B cell (primary cell): Measurements from ENCODE around the gene TPRA1. TPM values are rescaled to one million over a fixed set of nuclear protein-coding genes. Genes with fewer than 3 reads are reported as not detected.

Source experiments
- ATAC-seq: fragments of 200-7000 bp; cut with Tn5 transposase; one replicate; pipeline ENCODE4 v1.10.0; 2021; ENCODE audit warnings: low read depth, mild to moderate bottlenecking, moderate number of reproducible peaks, moderate library complexity
- CTCF ChIA-PET: fragments of 350-600 bp; sonication (Branson Sonifier 250); formaldehyde crosslinking; loops from one replicate; lab custom pipeline; 2021; ENCODE audit warnings: antibody characterized with exemption, inconsistent platforms; lab: Charles Lee
- POLR2A ChIA-PET: fragments of 350-600 bp; sonication (Branson Sonifier 250); formaldehyde crosslinking; loops from one replicate; lab custom pipeline; 2021; ENCODE audit warnings: antibody characterized with exemption; lab: Charles Lee
- DNase-seq: peaks from one replicate; pipeline ENCODE4 v3.0.0; 2013
- H2AFZ ChIP-seq: 2 replicates; pipeline ENCODE4 v1.6.1; 2012; ENCODE audit warnings: mild to moderate bottlenecking, low read depth, low read length; ENCODE audit not compliant: insufficient read depth, poor library complexity, severe bottlenecking
- H3K27ac ChIP-seq, 2 donors: 1 replicate in 1 of 2; 2 replicates in 1 of 2; pipeline ENCODE4 v1.5.1; 2012 to 2013; ENCODE audit warnings: low read length in 2 of 2, mild to moderate bottlenecking in 2 of 2, moderate library complexity in 1 of 2
- H3K27me3 ChIP-seq, 4 experiments: fragments of 200-600 bp in 1 of 4; sonication (generic) in 1 of 4; replicated peaks in 1 of 4; 1 replicate in 2 of 4; 2 replicates in 2 of 4; pipeline versions ENCODE4 v1.6.1 to v1.7.0; 2013 to 2016; ENCODE audit warnings: low read length in 3 of 4, mild to moderate bottlenecking in 2 of 4, mixed read lengths in 1 of 4, moderate library complexity in 1 of 4; ENCODE audit not compliant: insufficient read depth in 4 of 4, control insufficient read depth in 3 of 4; ENCODE audit errors: control extremely low read depth in 1 of 4
- H3K36me3 ChIP-seq, 2 experiments: replicated peaks in 1 of 2; 1 replicate in 1 of 2; 2 replicates in 1 of 2; pipeline versions ENCODE4 v1.6.1 to v1.7.1; 2013; ENCODE audit warnings: low read length in 1 of 2; ENCODE audit not compliant: insufficient read depth in 2 of 2, control insufficient read depth in 1 of 2; ENCODE audit errors: control extremely low read depth in 1 of 2, extremely low read depth in 1 of 2
- H3K4me1 ChIP-seq, 2 donors: fragments of 200-600 bp in 1 of 2; sonication (generic) in 1 of 2; 1 replicate in 1 of 2; 2 replicates in 1 of 2; pipeline versions ENCODE4 v1.5.1 to v1.6.1; 2013 to 2017; ENCODE audit warnings: low read length in 2 of 2; ENCODE audit not compliant: control insufficient read depth in 2 of 2, insufficient read depth in 2 of 2
- H3K4me2 ChIP-seq: replicated peaks from 2 replicates; pipeline ENCODE3; 2012; ENCODE audit warnings: mild to moderate bottlenecking, low read depth, low read length; ENCODE audit not compliant: poor library complexity, severe bottlenecking
- H3K4me3 ChIP-seq, 5 experiments: fragments of 200-600 bp in 1 of 5; sonication (generic) in 1 of 5; 1 replicate in 3 of 5; 2 replicates in 2 of 5; pipeline versions ENCODE4 v1.5.1 to v1.7.0; 2011 to 2016; ENCODE audit warnings: low read length in 4 of 5, mild to moderate bottlenecking in 4 of 5, low read depth in 2 of 5, control low read depth in 1 of 5, moderate library complexity in 1 of 5; ENCODE audit not compliant: insufficient read depth in 1 of 5; ENCODE audit errors: control extremely low read depth in 1 of 5, extremely low read depth in 1 of 5
- H3K79me2 ChIP-seq: fragments of 200-600 bp; sonication (generic); one replicate; pipeline ENCODE4 v1.6.0; 2016; ENCODE audit warnings: low read length; ENCODE audit not compliant: control insufficient read depth, insufficient read depth
- H3K9ac ChIP-seq: fragments of 200-600 bp; sonication (generic); 2 replicates; pipeline ENCODE4 v1.6.1; 2017; ENCODE audit warnings: mild to moderate bottlenecking, low read length, moderate library complexity
- H3K9me3 ChIP-seq, 3 donors: one replicate each; pipeline versions ENCODE4 v1.6.1 to v1.7.1; 2013; ENCODE audit warnings: low read length in 2 of 3; ENCODE audit not compliant: control insufficient read depth in 2 of 3, insufficient read depth in 1 of 3; ENCODE audit errors: control extremely low read depth in 1 of 3
- H4K20me1 ChIP-seq: 2 replicates; pipeline ENCODE4 v1.6.0; 2012; ENCODE audit warnings: mild to moderate bottlenecking, low read length; ENCODE audit not compliant: insufficient read depth, control insufficient read depth, poor library complexity, severe bottlenecking
- H3K27ac Mint-ChIP-seq: one replicate; pipeline ENCODE4 v1.8.0; 2021; ENCODE audit warnings: mixed read lengths
- H3K27me3 Mint-ChIP-seq: one replicate; pipeline ENCODE4 v1.8.0; 2021; ENCODE audit warnings: mixed read lengths
- H3K4me1 Mint-ChIP-seq: one replicate; pipeline ENCODE4 v1.8.0; 2021; ENCODE audit warnings: mixed read lengths
- H3K4me3 Mint-ChIP-seq: one replicate; pipeline ENCODE4 v1.8.0; 2021; ENCODE audit warnings: mixed read lengths
- H3K9me3 Mint-ChIP-seq: one replicate; pipeline ENCODE4 v1.8.0; 2022; ENCODE audit warnings: mixed read lengths; ENCODE audit not compliant: insufficient read depth
- EZH2 ChIP-seq: IDR thresholded peaks from 2 replicates; pipeline ENCODE4 v1.6.1; 2012; ENCODE audit warnings: borderline replicate concordance, low read depth, mild to moderate bottlenecking, moderate library complexity, low read length; ENCODE audit not compliant: insufficient read depth, poor library complexity, severe bottlenecking
- WGBS: methylation state at CpG from one replicate; pipeline ENCODE4 v1.1.5; 2013; ENCODE audit warnings: missing lambda C conversion rate; ENCODE audit not compliant: insufficient coverage; 5-methylcytosine and 5-hydroxymethylcytosine counted together
- intact Hi-C: fragments of 100-400 bp; cut with micrococcal nuclease; formaldehyde crosslinking; loops from one replicate; pipeline ENCODE4 v1.10.0; 2022
- polyA plus RNA-seq: library from polyadenylated mRNA; depleted of rRNA; stranded (reverse); fragments of >200 nt; gene quantifications from 2 replicates; pipeline ENCODE4 v1.2.3, GENCODE V29; 2012
- total RNA-seq, 2 donors: library from RNA; stranded (reverse); fragments of 120-200 nt in 1 of 2; gene quantifications; 1 replicate in 1 of 2; 2 replicates in 1 of 2; pipeline versions ENCODE4 v1.2.3 to v1.2.4, GENCODE V29; 2013 to 2022
- TF ChIP-seq, protein P1 (sequence below): fragments of 200-600 bp; IDR thresholded peaks from one replicate; pipeline ENCODE4 v1.8.0; 2022; ENCODE audit warnings: antibody characterized with exemption, mild to moderate bottlenecking

TPRA1 gene
- total and polyA plus RNA-seq, 2 donors (not counting 1 experiment from before 2014, with no cell fraction given): 19.8 to 27.7 TPM

DNA sequence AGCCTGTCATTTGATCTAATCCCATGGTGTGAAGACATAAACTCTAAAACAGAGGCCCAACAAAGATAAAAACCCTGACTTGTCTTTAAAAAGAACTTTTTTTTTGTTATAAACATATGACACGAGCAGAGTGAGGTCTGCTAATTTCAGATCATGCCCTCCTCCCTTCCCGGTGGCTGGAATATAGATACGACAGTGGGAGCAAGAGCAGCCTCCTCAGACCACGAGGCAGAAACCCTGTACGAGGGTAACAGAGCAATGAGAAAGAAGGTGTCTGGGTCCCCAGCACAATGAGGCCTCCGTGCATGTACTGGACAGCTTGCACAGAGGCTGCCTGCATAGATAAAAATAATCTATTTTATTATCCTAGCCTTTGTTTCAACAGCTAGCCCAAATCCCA, 5.8 kb downstream of the TPRA1 start:
- Histone ChIP-seq H3K4me1 (peaks cover 7 to 12% of the 10 kb centered on the region in 2 donors), H3K4me3 (no peak overlapping the region), H3K27me3 (no peaks in the 10 kb centered on the region), H3K79me2 (peaks cover 22% of the 10 kb centered on the region), H2AFZ (no peak overlapping the region), H3K36me3 (peaks cover 0 to under 1% of the 10 kb centered on the region in 2 experiments), H3K4me2 (no peak overlapping the region), H3K9me3 (peaks cover 0 to 3% (median 0%) of the 10 kb centered on the region in 3 donors), H3K9ac (no peak overlapping the region), H3K27ac (no peak overlapping the region), H4K20me1 (peaks cover 12% of the 10 kb centered on the region)
- Mint-ChIP-seq H3K4me1 (peaks cover 18% of the 10 kb centered on the region), H3K27ac (no peak overlapping the region), H3K4me3 (no peak overlapping the region), H3K9me3 (no peaks in the 10 kb centered on the region), H3K27me3 (no peaks in the 10 kb centered on the region)
- ATAC-seq (no peak), DNase-seq (no peak)
- ChIA-PET CTCF (interaction anchor here (5.8 kb wide), 1 partner anchor 10 kb away, joined by 23 read pairs; no protein-coding TSS in a partner anchor), POLR2A (no interaction called here)
- no peak for TF ChIP-seq EZH2
- TF ChIP-seq, protein P1, sequence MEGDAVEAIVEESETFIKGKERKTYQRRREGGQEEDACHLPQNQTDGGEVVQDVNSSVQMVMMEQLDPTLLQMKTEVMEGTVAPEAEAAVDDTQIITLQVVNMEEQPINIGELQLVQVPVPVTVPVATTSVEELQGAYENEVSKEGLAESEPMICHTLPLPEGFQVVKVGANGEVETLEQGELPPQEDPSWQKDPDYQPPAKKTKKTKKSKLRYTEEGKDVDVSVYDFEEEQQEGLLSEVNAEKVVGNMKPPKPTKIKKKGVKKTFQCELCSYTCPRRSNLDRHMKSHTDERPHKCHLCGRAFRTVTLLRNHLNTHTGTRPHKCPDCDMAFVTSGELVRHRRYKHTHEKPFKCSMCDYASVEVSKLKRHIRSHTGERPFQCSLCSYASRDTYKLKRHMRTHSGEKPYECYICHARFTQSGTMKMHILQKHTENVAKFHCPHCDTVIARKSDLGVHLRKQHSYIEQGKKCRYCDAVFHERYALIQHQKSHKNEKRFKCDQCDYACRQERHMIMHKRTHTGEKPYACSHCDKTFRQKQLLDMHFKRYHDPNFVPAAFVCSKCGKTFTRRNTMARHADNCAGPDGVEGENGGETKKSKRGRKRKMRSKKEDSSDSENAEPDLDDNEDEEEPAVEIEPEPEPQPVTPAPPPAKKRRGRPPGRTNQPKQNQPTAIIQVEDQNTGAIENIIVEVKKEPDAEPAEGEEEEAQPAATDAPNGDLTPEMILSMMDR: no peak
- 94% methylated on average over 3 of the region's 6 CpGs for WGBS
- intact Hi-C loops: no loop called here

DNA sequence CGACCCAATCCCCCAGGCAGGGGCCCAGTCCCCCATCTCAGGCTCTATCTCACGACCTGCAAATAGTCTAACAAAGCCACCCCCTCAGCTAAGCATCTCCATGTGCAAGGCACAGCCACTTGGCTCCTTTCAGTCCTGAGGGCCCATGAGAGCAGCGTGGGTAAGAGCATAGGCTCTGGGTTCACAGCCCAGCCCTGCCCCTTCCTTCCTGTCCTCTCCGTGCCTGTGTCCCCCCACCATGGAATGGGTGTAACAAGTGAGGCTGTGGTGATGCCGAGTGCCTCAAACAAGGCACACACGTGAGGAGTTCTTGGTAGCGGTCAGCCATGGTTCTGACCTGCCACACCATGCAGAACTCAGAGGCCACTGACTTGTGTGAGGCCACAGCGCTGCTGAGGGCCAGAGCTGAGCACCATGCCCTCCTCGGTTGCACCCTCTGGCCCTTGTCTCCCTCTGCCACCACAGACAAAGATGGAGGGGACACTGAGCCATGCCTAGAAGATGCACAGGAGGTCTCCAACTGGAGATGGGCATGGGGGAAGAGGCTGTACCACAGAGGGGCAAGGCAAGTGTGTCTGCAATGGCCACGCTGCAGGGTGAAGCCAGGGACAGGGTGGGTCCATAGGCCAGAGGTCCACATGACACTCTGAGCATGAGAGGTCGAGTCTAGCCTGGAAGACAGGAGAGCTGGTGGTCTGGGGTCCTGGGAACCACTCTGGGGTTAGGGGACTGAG, 10.0 kb downstream of the TPRA1 start:
- 88% methylated on average over 11 of the region's 11 CpGs for WGBS
- peaks cover 0 to 7% of the 10 kb centered on the region in 2 experiments for H3K36me3 ChIP-seq
- Mint-ChIP-seq H3K4me3 (no peak overlapping the region), H3K27me3 (no peaks in the 10 kb centered on the region), H3K27ac (no peak overlapping the region), H3K9me3 (no peaks in the 10 kb centered on the region), H3K4me1 (no peaks in the 10 kb centered on the region)
- H3K9me3 ChIP-seq: peaks cover 0 to 5% (median 0%) of the 10 kb centered on the region in 3 donors
- peaks cover under 1% of the 10 kb centered on the region for H4K20me1 ChIP-seq
- H3K79me2 ChIP-seq: peaks cover 12% of the 10 kb centered on the region
- no peak for DNase-seq
- H3K9ac ChIP-seq: no peak overlapping the region
- H3K27ac ChIP-seq: no peak overlapping the region
- TF ChIP-seq EZH2: no peak
- TF ChIP-seq, protein P1: no peak
- no peak overlapping the region for H3K4me2 ChIP-seq
- H2AFZ ChIP-seq: no peak overlapping the region
- peaks cover 0 to 2% of the 10 kb centered on the region in 2 donors for H3K4me1 ChIP-seq
- no peaks in the 10 kb centered on the region for H3K27me3 ChIP-seq
- ChIA-PET POLR2A (no interaction called here), CTCF (interaction anchor here (1.5 to 2.3 kb wide), 2 partner anchors 12 to 17 kb away, joined by 3 to 6 read pairs; partner anchors contain the start of gene MCM2)
- no peak overlapping the region for H3K4me3 ChIP-seq
- ATAC-seq: no peak
- intact Hi-C loops: no loop called here
